ENCODE results near the gene UCKL1. TPM values are rescaled to one million over a fixed set of nuclear protein-coding genes. Genes with fewer than 3 reads are reported as not detected.

Gene UCKL1
- total RNA-seq, 1 experiment from 2014 or later, result 43.7 TPM

DNA sequence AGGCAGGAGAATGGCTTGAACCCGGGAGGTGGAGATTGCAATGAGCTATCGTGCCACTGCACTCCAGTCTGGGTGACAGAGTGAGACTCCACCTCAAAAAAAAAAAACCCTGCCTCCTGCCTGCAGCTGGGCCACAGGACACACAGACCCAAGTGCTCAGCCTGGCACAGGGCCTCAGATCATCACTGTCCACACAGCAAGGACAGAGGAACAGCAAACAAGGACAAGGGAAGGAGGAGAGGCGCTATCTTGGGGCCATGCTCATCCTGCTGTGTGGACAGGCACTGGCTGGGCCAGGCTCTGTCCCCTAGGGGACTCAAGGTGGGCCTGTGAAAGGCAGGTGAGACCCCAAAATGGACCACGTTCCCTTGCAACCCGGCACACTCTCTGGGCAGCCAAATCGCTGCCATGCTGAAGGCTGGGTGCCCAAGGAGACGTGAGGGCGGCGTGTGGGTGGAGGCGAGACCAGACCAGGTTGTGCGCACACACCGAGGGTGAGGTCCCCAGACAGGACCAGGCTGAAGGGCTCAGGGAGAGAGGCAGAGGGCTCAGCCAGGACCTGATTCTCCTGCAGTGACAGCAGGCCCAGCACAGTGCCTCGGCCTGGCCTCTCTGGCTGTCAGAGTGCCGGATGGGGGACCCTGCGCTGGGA lies 9.1 kb downstream of the UCKL1 start:
- intact Hi-C loops (cut with micrococcal nuclease), result no loop called here
- no peak for DNase-seq (ENCODE audit: unreplicated experiment)
- H3K36me3 Mint-ChIP-seq (ENCODE audit: insufficient read depth, unreplicated experiment), result peaks cover 49% of the 10 kb centered on the region
- no peak overlapping the region for H3K27ac Mint-ChIP-seq (ENCODE audit: low read depth, unreplicated experiment)
- TF ChIP-seq, protein P1, sequence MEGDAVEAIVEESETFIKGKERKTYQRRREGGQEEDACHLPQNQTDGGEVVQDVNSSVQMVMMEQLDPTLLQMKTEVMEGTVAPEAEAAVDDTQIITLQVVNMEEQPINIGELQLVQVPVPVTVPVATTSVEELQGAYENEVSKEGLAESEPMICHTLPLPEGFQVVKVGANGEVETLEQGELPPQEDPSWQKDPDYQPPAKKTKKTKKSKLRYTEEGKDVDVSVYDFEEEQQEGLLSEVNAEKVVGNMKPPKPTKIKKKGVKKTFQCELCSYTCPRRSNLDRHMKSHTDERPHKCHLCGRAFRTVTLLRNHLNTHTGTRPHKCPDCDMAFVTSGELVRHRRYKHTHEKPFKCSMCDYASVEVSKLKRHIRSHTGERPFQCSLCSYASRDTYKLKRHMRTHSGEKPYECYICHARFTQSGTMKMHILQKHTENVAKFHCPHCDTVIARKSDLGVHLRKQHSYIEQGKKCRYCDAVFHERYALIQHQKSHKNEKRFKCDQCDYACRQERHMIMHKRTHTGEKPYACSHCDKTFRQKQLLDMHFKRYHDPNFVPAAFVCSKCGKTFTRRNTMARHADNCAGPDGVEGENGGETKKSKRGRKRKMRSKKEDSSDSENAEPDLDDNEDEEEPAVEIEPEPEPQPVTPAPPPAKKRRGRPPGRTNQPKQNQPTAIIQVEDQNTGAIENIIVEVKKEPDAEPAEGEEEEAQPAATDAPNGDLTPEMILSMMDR (IDR thresholded peaks at IDR 0.05; ENCODE audit: unreplicated experiment), result no peak
- H3K4me1 Mint-ChIP-seq (ENCODE audit: insufficient read depth, unreplicated experiment), result peaks cover 10% of the 10 kb centered on the region
- POLR2A ChIA-PET, result interaction anchor here (0.6 to 0.7 kb wide), 3 partner anchors 36 to 131 kb away, joined by 3 read pairs; no protein-coding TSS in a partner anchor
- no TSS peak for BruUV-seq (replicated peaks)
- no peak overlapping the region for H3K4me3 Mint-ChIP-seq (ENCODE audit: unreplicated experiment)
- H3K9me3 Mint-ChIP-seq (ENCODE audit: unreplicated experiment), result no peaks in the 10 kb centered on the region
- CTCF ChIA-PET, result no interaction called here
- H3K27me3 Mint-ChIP-seq (ENCODE audit: insufficient read depth, unreplicated experiment), result no peaks in the 10 kb centered on the region

DNA sequence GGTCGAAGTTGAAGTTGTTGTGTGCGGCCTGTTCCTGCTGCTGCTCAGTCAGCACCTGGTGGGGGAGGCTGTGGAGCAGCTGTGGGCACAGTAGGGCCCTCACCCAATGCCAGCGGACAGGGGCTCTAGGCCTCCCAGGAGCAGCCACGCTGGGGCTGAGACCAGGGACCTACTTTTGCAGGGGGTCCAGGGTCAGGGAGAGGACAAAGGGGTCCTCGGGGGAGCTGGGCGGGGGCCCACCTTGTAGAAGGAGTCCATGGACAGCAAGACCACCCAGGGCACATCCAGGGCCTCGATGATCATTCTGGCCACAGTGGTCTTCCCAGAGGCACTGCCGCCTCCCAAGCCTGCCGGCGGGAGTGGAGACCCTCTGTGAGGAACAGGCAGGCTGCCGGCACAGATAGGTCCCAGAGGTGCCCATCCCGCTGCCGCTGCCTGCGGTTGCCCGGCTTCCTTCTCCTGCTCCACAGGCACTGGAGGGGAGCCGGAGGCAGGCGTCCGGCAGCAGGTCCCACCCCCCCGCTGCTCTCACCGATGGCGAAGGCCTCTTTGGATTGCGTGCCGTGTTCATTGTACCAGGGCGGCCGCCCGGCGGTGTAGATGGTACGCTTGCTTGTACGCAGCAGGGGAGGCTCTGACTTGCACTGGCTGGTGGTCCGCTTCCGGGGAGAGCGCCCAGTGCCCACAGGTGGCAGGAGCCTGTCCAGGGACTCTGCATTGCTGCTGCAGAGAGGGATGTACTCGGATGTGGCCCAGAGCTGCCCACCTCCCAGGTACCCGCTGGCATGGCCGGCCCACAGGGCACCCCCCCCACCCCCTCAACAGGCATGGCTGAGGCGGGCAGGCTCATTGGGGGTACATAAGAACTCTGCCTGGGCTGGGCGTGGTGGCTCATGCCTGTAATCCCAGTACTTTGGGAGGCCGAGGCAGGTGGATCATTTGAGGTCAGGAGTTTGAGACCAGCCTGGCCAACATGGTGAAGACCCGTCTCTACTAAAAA lies 10.0 kb downstream of the UCKL1 start:
- no peaks in the 10 kb centered on the region for H3K9me3 Mint-ChIP-seq (ENCODE audit: unreplicated experiment)
- DNase-seq (ENCODE audit: unreplicated experiment), result no peak
- no peak overlapping the region for H3K27ac Mint-ChIP-seq (ENCODE audit: low read depth, unreplicated experiment)
- intact Hi-C loops (cut with micrococcal nuclease), result no loop called here
- no peak overlapping the region for H3K4me3 Mint-ChIP-seq (ENCODE audit: unreplicated experiment)
- H3K4me1 Mint-ChIP-seq (ENCODE audit: insufficient read depth, unreplicated experiment), result peaks cover 10% of the 10 kb centered on the region
- TF ChIP-seq, protein P1 (IDR thresholded peaks at IDR 0.05; ENCODE audit: unreplicated experiment), result no peak
- ChIA-PET CTCF (interaction anchor here (0.6 kb wide), 1 partner anchor 636 kb away, joined by 3 read pairs; no protein-coding TSS in a partner anchor), POLR2A (interaction anchor here (0.6 to 1.0 kb wide), 4 partner anchors 9 to 130 kb away, joined by 3 to 4 read pairs (median 3); no protein-coding TSS in a partner anchor)
- H3K27me3 Mint-ChIP-seq (ENCODE audit: insufficient read depth, unreplicated experiment), result no peaks in the 10 kb centered on the region
- no TSS peak for BruUV-seq (replicated peaks)
- H3K36me3 Mint-ChIP-seq (ENCODE audit: insufficient read depth, unreplicated experiment), result peaks cover 57% of the 10 kb centered on the region

DNA sequence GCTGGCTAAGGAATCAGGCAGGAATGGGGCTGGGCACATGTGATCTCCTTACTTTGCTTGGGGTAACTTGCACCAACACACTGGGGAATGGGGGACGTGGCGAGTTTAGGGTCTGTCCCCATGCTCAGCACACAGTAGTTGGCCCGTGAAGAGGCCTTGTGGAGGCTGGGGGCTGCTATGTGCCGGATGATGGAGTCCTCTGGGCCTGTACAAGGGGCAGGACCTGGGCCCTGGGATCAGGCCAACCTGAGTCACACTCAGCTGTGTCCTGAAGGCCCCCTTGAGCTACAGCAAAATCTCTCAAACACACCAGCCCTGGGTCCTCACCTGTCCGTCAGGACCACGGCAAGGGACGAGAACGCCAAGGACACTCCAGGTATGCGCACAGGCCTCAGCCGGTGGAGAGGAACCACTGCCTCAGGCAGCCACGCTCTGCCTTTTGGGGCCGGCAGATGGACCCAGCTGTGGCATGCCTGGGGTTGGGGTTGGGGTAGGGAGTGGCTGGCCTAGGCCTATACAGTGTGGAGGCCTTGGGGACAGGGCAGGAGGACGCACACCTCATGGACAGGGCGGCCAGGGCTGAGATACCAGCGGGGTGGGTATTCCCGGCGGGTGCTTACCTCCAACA lies 11.1 kb downstream of the UCKL1 start:
- ChIA-PET POLR2A (interaction anchor here (1.0 kb wide), 1 partner anchor 10 kb away, joined by 4 read pairs; no protein-coding TSS in a partner anchor), CTCF (interaction anchor here (0.6 kb wide), 1 partner anchor 635 kb away, joined by 3 read pairs; no protein-coding TSS in a partner anchor)
- Mint-ChIP-seq H3K36me3 (ENCODE audit: insufficient read depth, unreplicated experiment) (peaks cover 57% of the 10 kb centered on the region), H3K27me3 (ENCODE audit: insufficient read depth, unreplicated experiment) (no peaks in the 10 kb centered on the region), H3K4me1 (ENCODE audit: insufficient read depth, unreplicated experiment) (peaks cover 10% of the 10 kb centered on the region), H3K27ac (ENCODE audit: low read depth, unreplicated experiment) (no peak overlapping the region), H3K9me3 (ENCODE audit: unreplicated experiment) (no peaks in the 10 kb centered on the region), H3K4me3 (ENCODE audit: unreplicated experiment) (no peak overlapping the region)
- TF ChIP-seq, protein P1 (IDR thresholded peaks at IDR 0.05; ENCODE audit: unreplicated experiment), result no peak
- no TSS peak for BruUV-seq (replicated peaks)
- no peak for DNase-seq (ENCODE audit: unreplicated experiment)
- intact Hi-C loops (cut with micrococcal nuclease), result no loop called here

Measured in MCF 10A (cell line).